Thyroid gland (tissue), 4 donors: ENCODE results near the gene ETV5. TPM values are rescaled to one million over a fixed set of nuclear protein-coding genes. Genes with fewer than 3 reads are reported as not detected.
"Not testable (repeated sequence)": the region's sequence is repeated elsewhere in the genome, so short reads cannot be mapped to it uniquely, and the experiment has no call there.

Experiments used
- DNase-seq, 2 donors: peaks; one replicate each; pipeline ENCODE4 v3.0.0-alpha.2; 2019
- H3K27ac ChIP-seq, 3 donors: fragments of 200-600 bp; sonication (generic); 1 replicate in 2 of 3; 2 replicates in 1 of 3; pipeline ENCODE4 v1.5.1; 2016 to 2019; ENCODE audit warnings: mild to moderate bottlenecking in 1 of 3, moderate library complexity in 1 of 3
- H3K27me3 ChIP-seq: fragments of 200-600 bp; sonication (generic); one replicate; pipeline ENCODE4 v1.5.1; 2019
- H3K36me3 ChIP-seq, 2 donors: fragments of 200-600 bp; sonication (generic); one replicate each; pipeline ENCODE4 v1.5.1; 2016 to 2019
- H3K4me1 ChIP-seq, 2 donors: fragments of 200-600 bp; sonication (generic); one replicate each; pipeline ENCODE4 v1.5.1; 2017 to 2019
- H3K4me3 ChIP-seq, 3 donors: fragments of 200-600 bp; sonication (generic); replicated peaks in 1 of 3; 1 replicate in 2 of 3; 2 replicates in 1 of 3; pipeline ENCODE4 v1.5.1; 2016; ENCODE audit warnings: mild to moderate bottlenecking in 1 of 3
- H3K9me3 ChIP-seq: fragments of 200-600 bp; sonication (generic); one replicate; pipeline ENCODE4 v1.5.1; 2017
- CTCF ChIP-seq, 6 experiments: fragments of 200-600 bp in 3 of 6; fragments of 450-650 bp in 3 of 6; sonication (generic) in 3 of 6; IDR thresholded peaks; one replicate each; pipeline ENCODE4 v1.5.1; 2016 to 2019; ENCODE audit warnings: antibody characterized with exemption in 6 of 6, mild to moderate bottlenecking in 2 of 6, inconsistent platforms in 1 of 6, moderate library complexity in 1 of 6
- POLR2A ChIP-seq, 2 donors: fragments of 450-650 bp; IDR thresholded peaks; one replicate each; pipeline ENCODE4 v1.6.1; 2017; ENCODE audit warnings: antibody characterized with exemption in 2 of 2, mild to moderate bottlenecking in 2 of 2, moderate library complexity in 1 of 2
- WGBS, 2 donors: methylation state at CpG; one replicate each; pipeline ENCODE4 v1.1.5; 2017; 5-methylcytosine and 5-hydroxymethylcytosine counted together
- intact Hi-C: fragments of 100-400 bp; cut with DNase I; formaldehyde crosslinking; loops from one replicate; pipeline ENCODE4 v1.15.1; 2023
- total RNA-seq, 4 donors: library from RNA; depleted of rRNA; stranded (reverse); fragments of >200 nt; gene quantifications; one replicate each; pipeline ENCODE4 v1.2.3, GENCODE V29; 2016

The ETV5 gene
- total RNA-seq, 4 donors from 2014 or later: 17.9 to 51.5 (median 28.9) TPM

GRCh38 chr3:186032321-186032720 lies 76.6 kb downstream of the ETV5 start:
- no peak for DNase-seq
- no peaks in the 10 kb centered on the region for H3K36me3 ChIP-seq
- no peaks in the 10 kb centered on the region for H3K9me3 ChIP-seq
- TF ChIP-seq CTCF (IDR thresholded peaks at IDR 0.05) (no peak), POLR2A (IDR thresholded peaks at IDR 0.05) (no peak)
- H3K4me1 ChIP-seq: no peaks in the 10 kb centered on the region
- H3K27ac ChIP-seq: no peak overlapping the region
- intact Hi-C loops: no loop called here
- no peak overlapping the region for H3K4me3 ChIP-seq
- no peaks in the 10 kb centered on the region for H3K27me3 ChIP-seq
- 97% methylated on average over 1 of the region's 1 CpG for WGBS, 2 donors

- DNase-seq, H3K9me3 ChIP-seq, intact Hi-C loops, H3K27ac ChIP-seq, H3K4me1 ChIP-seq, H3K27me3 ChIP-seq, H3K4me3 ChIP-seq, H3K36me3 ChIP-seq: not testable (repeated sequence)
- WGBS, 2 donors: 87 to 93% methylated on average over 5 of the region's 5 CpGs
These were observed 82.9 kb downstream of the ETV5 start for GRCh38 chr3:186025993-186026392.

- H3K4me3 ChIP-seq: no peak overlapping the region
- WGBS, 2 donors: 40 to 65% methylated on average over 5 of the region's 5 CpGs
- H3K27me3 ChIP-seq: no peaks in the 10 kb centered on the region
- intact Hi-C loops: no loop called here
- H3K27ac ChIP-seq: no peak overlapping the region
- no peak for TF ChIP-seq POLR2A (IDR thresholded peaks at IDR 0.05)
- no peak for TF ChIP-seq CTCF (IDR thresholded peaks at IDR 0.05)
- no peak for DNase-seq
- H3K9me3 ChIP-seq: no peaks in the 10 kb centered on the region
- H3K36me3 ChIP-seq: no peaks in the 10 kb centered on the region
- no peaks in the 10 kb centered on the region for H3K4me1 ChIP-seq
These were observed 83.7 kb downstream of the ETV5 start for GRCh38 chr3:186025161-186025560.

GRCh38 chr3:186024210-186024609 lies 84.7 kb downstream of the ETV5 start:
- WGBS, 2 donors: 66 to 73% methylated on average over 6 of the region's 6 CpGs
- Histone ChIP-seq H3K36me3 (no peaks in the 10 kb centered on the region), H3K9me3 (no peaks in the 10 kb centered on the region), H3K4me1 (no peaks in the 10 kb centered on the region), H3K27ac (no peak overlapping the region), H3K4me3 (no peak overlapping the region), H3K27me3 (no peaks in the 10 kb centered on the region)
- intact Hi-C loops: no loop called here
- no peak for DNase-seq
- no peak for TF ChIP-seq POLR2A (IDR thresholded peaks at IDR 0.05)
- TF ChIP-seq CTCF (IDR thresholded peaks at IDR 0.05): no peak

- DNase-seq: no peak
- no peaks in the 10 kb centered on the region for H3K27me3 ChIP-seq
- H3K36me3 ChIP-seq: no peaks in the 10 kb centered on the region
- no peak overlapping the region for H3K27ac ChIP-seq
- TF ChIP-seq CTCF (IDR thresholded peaks at IDR 0.05) (no peak), POLR2A (IDR thresholded peaks at IDR 0.05) (no peak)
- intact Hi-C loops: no loop called here
- H3K4me3 ChIP-seq: no peak overlapping the region
- WGBS, 2 donors: 77 to 90% methylated on average over 3 of the region's 3 CpGs
- H3K9me3 ChIP-seq: no peaks in the 10 kb centered on the region
- H3K4me1 ChIP-seq: no peaks in the 10 kb centered on the region
These were observed 86.0 kb downstream of the ETV5 start for GRCh38 chr3:186022931-186023330.
